GM18517 (cell line): Measurements from ENCODE around the gene CXXC4.

ENCODE experiments used
- ATAC-seq: cut with Tn5 transposase; IDR thresholded peaks from one replicate; pipeline ENCODE4 v1.9.1; 2021; ENCODE audit warnings: mild to moderate bottlenecking, moderate library complexity; ENCODE audit not compliant: unreplicated experiment

CXXC4 gene

GRCh38 chr4:104424475-104424941 is 70.2 kb downstream of the CXXC4 start:
- ATAC-seq = no peak

DNA sequence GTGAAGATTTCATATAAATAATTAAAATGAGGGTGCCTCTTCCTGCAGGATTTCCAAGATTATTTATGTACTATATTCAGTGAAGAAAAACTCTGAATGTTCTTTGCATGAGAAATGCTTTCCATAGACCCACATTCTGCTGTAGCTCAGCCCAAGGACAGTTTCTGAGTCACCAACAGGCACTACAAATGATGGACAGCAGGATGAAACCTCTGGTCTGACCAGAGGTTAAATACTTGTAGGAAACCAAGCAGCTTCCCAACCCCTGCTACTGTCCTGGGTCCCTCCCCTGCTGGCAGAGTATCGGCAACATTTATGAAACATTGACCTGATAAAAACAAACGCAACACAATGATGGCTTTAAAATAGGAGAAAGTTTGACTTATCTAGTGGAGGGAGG is 73.1 kb downstream of the CXXC4 start:
- ATAC-seq = no peak

GRCh38 chr4:104420766-104421165 is 73.9 kb downstream of the CXXC4 start:
- ATAC-seq = no peak
